PC-3 (cell line): ENCODE data around the gene SOS1. TPM values are rescaled to one million over a fixed set of nuclear protein-coding genes. Genes with fewer than 3 reads are reported as not detected.

Source experiments
- ATAC-seq: fragments of 200-7000 bp; cut with Tn5 transposase; 2 replicates; pipeline ENCODE4 v1.9.1; 2020; ENCODE audit warnings: mild to moderate bottlenecking, moderate library complexity
- BruUV-seq: library from RNA; stranded (reverse); fragments of 400-500 nt; replicated peaks from 2 replicates; lab custom pipeline; 2021; lab: Mats Ljungman, UMichigan
- CTCF ChIA-PET: fragments of 300-600 bp; sonication (Branson Sonifier 250); formaldehyde crosslinking; loops from one replicate; lab custom pipeline; 2022; ENCODE audit warnings: antibody characterized with exemption; lab: Charles Lee
- POLR2A ChIA-PET: fragments of 300-600 bp; sonication (Branson Sonifier 250); formaldehyde crosslinking; loops from one replicate; lab custom pipeline; 2022; ENCODE audit warnings: antibody characterized with exemption; ENCODE audit not compliant: unreplicated experiment; lab: Charles Lee
- DNase-seq: peaks from one replicate; pipeline ENCODE4 v3.0.0-alpha.2; 2015
- H2AFZ ChIP-seq: fragments of 300-600 bp; sonication (generic); 2 replicates; pipeline ENCODE4 v1.6.0; 2016; ENCODE audit warnings: antibody characterized with exemption, low read length
- H3F3A ChIP-seq: fragments of 300-600 bp; sonication (generic); one replicate; pipeline ENCODE4 v1.6.0; 2017; ENCODE audit warnings: antibody characterized with exemption, low read length, control low read depth, mild to moderate bottlenecking; ENCODE audit not compliant: unreplicated experiment
- H3K27ac ChIP-seq: fragments of 300-600 bp; sonication (generic); 2 replicates; pipeline ENCODE4 v1.5.1; 2016; ENCODE audit warnings: mild to moderate bottlenecking, low read length
- H3K27me3 ChIP-seq: fragments of 300-600 bp; sonication (generic); 2 replicates; pipeline ENCODE4 v1.6.1; 2016; ENCODE audit warnings: low read length, mixed read lengths
- H3K36me3 ChIP-seq: fragments of 300-600 bp; sonication (generic); 2 replicates; pipeline ENCODE4 v1.6.1; 2016; ENCODE audit warnings: low read depth, mixed run types, low read length, mixed read lengths
- H3K4me1 ChIP-seq: fragments of 300-600 bp; sonication (generic); 2 replicates; pipeline ENCODE4 v1.5.1; 2016; ENCODE audit warnings: low read length; ENCODE audit not compliant: insufficient read depth
- H3K4me2 ChIP-seq: fragments of 300-600 bp; sonication (generic); 2 replicates; pipeline ENCODE4 v1.6.0; 2016; ENCODE audit warnings: low read length
- H3K4me3 ChIP-seq: fragments of 300-600 bp; sonication (generic); 2 replicates; pipeline ENCODE4 v1.5.1; 2016; ENCODE audit warnings: mild to moderate bottlenecking, low read length, mixed read lengths
- H3K79me2 ChIP-seq: fragments of 300-600 bp; sonication (generic); 2 replicates; pipeline ENCODE4 v1.6.1; 2017; ENCODE audit warnings: low read length, mixed read lengths
- H3K9ac ChIP-seq: fragments of 300-600 bp; sonication (generic); 2 replicates; pipeline ENCODE4 v1.6.0; 2016; ENCODE audit warnings: mild to moderate bottlenecking, low read length
- H3K9me2 ChIP-seq: fragments of 300-600 bp; sonication (generic); replicated peaks from 2 replicates; pipeline ENCODE4 v1.6.1; 2016; ENCODE audit warnings: mixed run types, low read length, mixed read lengths
- H3K9me3 ChIP-seq: fragments of 300-600 bp; sonication (generic); 2 replicates; pipeline ENCODE4 v1.6.1; 2016; ENCODE audit warnings: low read length, mixed read lengths
- H4K20me1 ChIP-seq: fragments of 300-600 bp; sonication (generic); 2 replicates; pipeline ENCODE4 v1.6.1; 2016; ENCODE audit warnings: low read length, mixed read lengths
- CTCF ChIP-seq: fragments of 300-600 bp; sonication (generic); conservative IDR thresholded peaks from 2 replicates; pipeline ENCODE4 v1.5.1; 2017; ENCODE audit warnings: antibody characterized with exemption, low read depth, mild to moderate bottlenecking, low read length
- EZH2 ChIP-seq: fragments of 300-600 bp; sonication (generic); IDR thresholded peaks from one replicate; pipeline ENCODE4 v1.6.1; 2017; ENCODE audit warnings: antibody characterized with exemption, mild to moderate bottlenecking, low read length; ENCODE audit not compliant: unreplicated experiment
- EZH2phosphoT487 ChIP-seq: fragments of 300-600 bp; sonication (generic); IDR thresholded peaks from 2 replicates; pipeline ENCODE4 v1.6.1; 2018; ENCODE audit warnings: mild to moderate bottlenecking, antibody characterized with exemption, low read length, borderline replicate concordance
- intact Hi-C: fragments of 100-400 bp; cut with micrococcal nuclease; formaldehyde crosslinking; loops from 2 replicates; pipeline ENCODE4 v1.9.0; 2023
- total RNA-seq: library from RNA; depleted of rRNA; stranded (reverse); fragments of >200 nt; gene quantifications from 2 replicates; pipeline ENCODE4 v1.2.3, GENCODE V29; 2014

Gene SOS1
- total RNA-seq, 1 experiment from 2014 or later: 9.7 TPM

GRCh38 chr2:39099870-39100728 is 20.8 kb downstream of the SOS1 start:
- peaks cover 9% of the 10 kb centered on the region for H3K4me1 ChIP-seq
- intact Hi-C loops: no loop called here
- no peaks in the 10 kb centered on the region for H3K27me3 ChIP-seq
- CTCF ChIA-PET: no interaction called here
- POLR2A ChIA-PET: interaction anchor here (0.6 kb wide), 1 partner anchor 64 kb away, joined by 6 read pairs; no protein-coding TSS in a partner anchor
- no peaks in the 10 kb centered on the region for H3F3A ChIP-seq
- DNase-seq: peak; percentile 46
- H3K79me2 ChIP-seq: peaks cover 95% of the 10 kb centered on the region
- TF ChIP-seq CTCF (no peak), EZH2 (no peak), EZH2phosphoT487 (no peak)
- ATAC-seq: peak; percentile 50
- no peaks in the 10 kb centered on the region for H3K36me3 ChIP-seq
- H3K9ac ChIP-seq: no peak overlapping the region
- no peak overlapping the region for H2AFZ ChIP-seq
- no peak overlapping the region for H3K27ac ChIP-seq
- H3K4me2 ChIP-seq: no peak overlapping the region
- H4K20me1 ChIP-seq: peaks cover 9% of the 10 kb centered on the region; the same call in 1 of the 2 replicates
- BruUV-seq: no TSS peak
- H3K9me3 ChIP-seq: no peaks in the 10 kb centered on the region
- H3K9me2 ChIP-seq: no peaks in the 10 kb centered on the region
- no peak overlapping the region for H3K4me3 ChIP-seq

GRCh38 chr2:39099310-39099869 is 21.5 kb downstream of the SOS1 start:
- Histone ChIP-seq H3K36me3 (no peaks in the 10 kb centered on the region), H3K27ac (no peak overlapping the region), H3K4me3 (no peak overlapping the region), H3K4me2 (no peak overlapping the region), H4K20me1 (peaks cover 11% of the 10 kb centered on the region; the same call in 1 of the 2 replicates), H3K9me3 (no peaks in the 10 kb centered on the region), H3K4me1 (peaks cover 13% of the 10 kb centered on the region), H3F3A (no peaks in the 10 kb centered on the region), H3K9ac (no peak overlapping the region), H3K79me2 (peaks cover 92% of the 10 kb centered on the region), H3K27me3 (no peaks in the 10 kb centered on the region), H3K9me2 (no peaks in the 10 kb centered on the region), H2AFZ (no peak overlapping the region)
- no peak for ATAC-seq
- intact Hi-C loops: no loop called here
- ChIA-PET POLR2A (no interaction called here), CTCF (no interaction called here)
- BruUV-seq: no TSS peak
- TF ChIP-seq EZH2 (no peak), EZH2phosphoT487 (no peak), CTCF (no peak)
- DNase-seq: no peak
